BE2C (cell line): ENCODE results near the gene COG7.
A peak's percentile ranks its signal among the peaks of the same experiment; 100 is the strongest.

Source experiments
- DNase-seq: peaks from one replicate; pipeline ENCODE4 v3.0.0-alpha.2; 2020
- H3K27me3 ChIP-seq: fragments of 250-450 bp; sonication (Bioruptor Pico); 2 replicates; pipeline ENCODE4 v1.5.1; 2020; ENCODE audit warnings: mild to moderate bottlenecking
- H3K36me3 ChIP-seq: fragments of 250-450 bp; sonication (Bioruptor Pico); 2 replicates; pipeline ENCODE4 v1.5.1; 2020; ENCODE audit warnings: mild to moderate bottlenecking
- H3K4me1 ChIP-seq: fragments of 250-450 bp; sonication (Bioruptor Pico); 2 replicates; pipeline ENCODE4 v1.5.1; 2020
- H3K4me3 ChIP-seq: 2 replicates; pipeline ENCODE4 v1.5.1; 2011; ENCODE audit warnings: low read depth, low read length
- H3K9me3 ChIP-seq: fragments of 250-450 bp; sonication (Bioruptor Pico); 2 replicates; pipeline ENCODE4 v1.5.1; 2020
- CTCF ChIP-seq: IDR thresholded peaks from 2 replicates; pipeline ENCODE4 v1.5.1; 2012; ENCODE audit warnings: mild to moderate bottlenecking, low read depth, low read length

The COG7 gene

DNA sequence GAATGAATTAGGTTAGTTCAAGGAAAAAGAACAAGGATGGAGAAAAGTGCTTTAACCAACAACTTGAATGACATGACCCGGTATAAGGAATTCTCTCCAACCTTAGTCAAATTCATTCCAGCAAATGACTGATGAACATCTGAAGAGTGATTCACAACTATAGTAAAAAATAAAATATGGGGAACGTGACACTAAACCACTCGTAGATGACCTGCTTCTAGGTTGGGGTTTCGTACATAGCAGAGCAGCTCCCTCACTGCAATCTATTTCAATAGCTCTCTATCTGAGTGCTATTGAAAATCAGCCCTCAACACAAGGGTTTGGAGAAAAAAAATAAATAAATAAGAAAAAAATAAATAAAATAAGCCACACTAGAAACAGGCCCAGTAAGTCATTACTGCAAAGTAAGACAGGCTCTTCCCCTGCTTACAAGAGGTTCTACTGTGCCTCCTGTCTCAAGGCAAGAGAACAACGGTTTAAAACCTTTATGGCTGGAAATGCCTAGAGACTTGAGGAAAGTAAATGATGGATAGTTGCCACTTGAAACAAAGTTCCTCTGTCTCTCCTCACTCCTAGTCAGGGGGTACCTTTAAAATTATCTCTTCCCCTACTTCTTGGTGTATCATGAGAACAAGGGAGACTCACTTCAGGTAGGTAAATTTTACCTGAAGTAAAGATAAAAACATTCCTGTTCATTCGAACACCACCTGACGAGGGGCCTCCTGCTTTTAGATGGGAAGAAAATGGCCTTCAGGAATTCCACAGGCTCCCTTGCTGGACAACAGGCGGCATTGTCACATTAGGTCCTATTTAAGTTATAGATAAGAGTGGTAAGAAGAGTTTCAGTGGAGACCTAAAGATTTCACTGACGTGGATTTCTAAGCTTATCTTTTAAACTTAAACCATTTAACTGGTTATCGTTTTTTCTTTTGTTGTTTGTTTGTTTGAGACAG, 20.5 kb downstream of the COG7 start:
- Histone ChIP-seq H3K27me3 (no peaks in the 10 kb centered on the region), H3K4me3 (no peak overlapping the region), H3K36me3 (peaks cover 15% of the 10 kb centered on the region), H3K4me1 (no peaks in the 10 kb centered on the region), H3K9me3 (no peaks in the 10 kb centered on the region)
- DNase-seq: no peak
- peak; percentile 48 for TF ChIP-seq CTCF

GRCh38 chr16:23428351-23428750, 24.6 kb downstream of the COG7 start:
- DNase-seq: no peak
- no peaks in the 10 kb centered on the region for H3K9me3 ChIP-seq
- peaks cover 14% of the 10 kb centered on the region for H3K36me3 ChIP-seq
- TF ChIP-seq CTCF: no peak
- no peaks in the 10 kb centered on the region for H3K4me1 ChIP-seq
- no peaks in the 10 kb centered on the region for H3K27me3 ChIP-seq
- no peak overlapping the region for H3K4me3 ChIP-seq

DNA sequence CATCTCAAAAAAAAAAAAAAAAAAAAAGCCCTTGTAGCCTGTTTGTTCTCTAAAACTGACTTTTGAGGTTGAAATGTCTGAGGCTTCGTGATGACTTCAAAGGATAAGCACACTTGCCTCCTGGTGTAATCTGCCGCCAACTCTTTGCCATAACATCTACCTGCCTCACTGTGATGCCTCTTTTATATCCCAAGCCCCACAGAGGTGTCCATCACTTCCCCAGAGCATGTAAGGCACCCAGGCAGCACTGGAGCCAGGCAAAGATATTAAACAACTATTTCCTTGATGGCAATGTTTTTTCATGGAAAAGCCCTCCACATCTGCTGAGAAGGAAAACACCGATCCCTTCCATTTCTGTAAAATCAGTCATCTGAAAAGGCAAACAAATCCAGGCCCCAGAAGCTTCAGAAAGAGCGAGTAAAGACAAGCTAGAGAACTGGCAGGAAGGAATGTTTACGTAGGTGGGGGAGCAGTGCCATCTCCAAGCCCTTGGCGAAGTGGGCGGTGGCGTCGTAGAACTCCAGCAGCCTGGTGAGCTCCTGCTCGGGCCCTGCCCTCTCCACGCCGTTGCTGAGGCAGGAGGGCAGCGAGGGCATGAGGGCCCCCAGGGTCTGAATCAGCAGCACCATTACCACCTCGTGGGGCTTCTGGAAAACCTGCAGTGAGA, 28.6 kb downstream of the COG7 start:
- no peak for DNase-seq
- no peak overlapping the region for H3K4me3 ChIP-seq
- H3K27me3 ChIP-seq: no peaks in the 10 kb centered on the region
- TF ChIP-seq CTCF: no peak
- no peaks in the 10 kb centered on the region for H3K9me3 ChIP-seq
- no peaks in the 10 kb centered on the region for H3K4me1 ChIP-seq
- no peaks in the 10 kb centered on the region for H3K36me3 ChIP-seq

DNA sequence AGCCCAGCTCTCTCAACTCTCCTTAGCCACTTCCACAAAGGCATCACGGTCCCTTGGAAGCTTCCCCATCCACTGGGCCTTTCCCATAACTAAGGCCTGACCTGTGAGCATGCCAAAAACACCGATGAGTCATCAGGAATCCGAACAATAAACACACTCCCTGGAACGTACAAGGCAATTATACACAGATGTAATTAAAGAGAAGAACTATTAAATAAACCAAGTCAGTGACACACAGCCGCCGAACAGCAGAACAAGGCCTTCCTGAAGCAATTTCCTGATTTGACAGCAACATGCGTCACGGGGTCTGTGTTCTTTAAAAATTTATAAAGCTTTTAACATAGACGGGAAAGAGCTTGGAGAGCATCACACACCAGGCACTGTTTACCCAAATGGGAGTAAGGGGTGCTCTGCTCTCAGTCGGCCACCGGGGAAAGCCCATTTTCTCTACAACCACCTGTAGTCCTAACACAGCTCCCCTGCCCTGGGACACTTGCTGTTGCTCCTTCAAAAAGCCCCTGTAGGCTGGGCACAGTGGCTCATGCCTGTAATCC, 29.4 kb downstream of the COG7 start:
- Histone ChIP-seq H3K9me3 (no peaks in the 10 kb centered on the region), H3K27me3 (no peaks in the 10 kb centered on the region), H3K36me3 (no peaks in the 10 kb centered on the region; the same call in 1 of the 2 replicates), H3K4me3 (no peak overlapping the region), H3K4me1 (no peaks in the 10 kb centered on the region)
- peak; percentile 15; the same call in 1 of the 2 replicates for TF ChIP-seq CTCF
- peak; percentile 10 for DNase-seq

DNA sequence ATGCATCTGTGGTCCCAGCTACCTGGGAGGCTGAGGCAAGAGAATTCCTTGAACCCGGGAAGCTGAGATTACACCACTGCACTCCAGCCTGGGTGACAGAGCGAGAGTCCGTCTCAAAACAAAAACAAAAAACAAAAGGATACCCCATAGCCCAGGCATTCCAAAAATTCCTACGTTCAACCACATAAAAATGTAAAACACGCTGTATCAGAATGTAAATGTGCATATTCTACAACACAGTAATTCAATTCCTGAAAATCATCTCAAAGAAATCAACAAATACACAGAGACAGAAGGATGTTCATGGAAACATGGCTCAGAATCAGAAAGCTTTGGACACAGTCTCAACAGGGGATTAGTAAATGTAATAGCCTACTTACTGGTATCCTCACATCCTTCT, 33.0 kb downstream of the COG7 start:
- Histone ChIP-seq H3K4me1 (no peaks in the 10 kb centered on the region), H3K27me3 (no peaks in the 10 kb centered on the region), H3K4me3 (no peak overlapping the region), H3K9me3 (no peaks in the 10 kb centered on the region), H3K36me3 (peaks cover 8% of the 10 kb centered on the region)
- no peak for DNase-seq
- TF ChIP-seq CTCF: no peak
